ENCODE data around the gene RAB8B. TPM values are rescaled to one million over a fixed set of nuclear protein-coding genes. Genes with fewer than 3 reads are reported as not detected.
A peak's percentile ranks its signal among the peaks of the same experiment; 100 is the strongest.

The RAB8B gene
- total RNA-seq, 1 experiment from 2014 or later, result 8.5 TPM

GRCh38 chr15:63191895-63192618 lies 2.7 kb downstream of the RAB8B start:
- no peaks in the 10 kb centered on the region for H4K20me1 ChIP-seq (ENCODE audit: low read length)
- H3K9me3 ChIP-seq (ENCODE audit: low read length), result no peaks in the 10 kb centered on the region
- DNase-seq, result no peak

GRCh38 chr15:63192619-63193206 lies 3.3 kb downstream of the RAB8B start:
- no peaks in the 10 kb centered on the region for H4K20me1 ChIP-seq (ENCODE audit: low read length)
- peaks cover 31% of the 10 kb centered on the region for H3K4me1 ChIP-seq (ENCODE audit: insufficient read depth, low read length)
- H3K9me3 ChIP-seq (ENCODE audit: low read length), result no peaks in the 10 kb centered on the region
- intact Hi-C loops (cut with micrococcal nuclease), result loop anchor here (5.0 to 10.0 kb wide), 2 partner anchors 35 to 68 kb away; partner anchors contain the start of genes LACTB and RPS27L
- H3K9me2 ChIP-seq (replicated peaks; ENCODE audit: low read length), result no peaks in the 10 kb centered on the region
- BruUV-seq (replicated peaks), result no TSS peak
- H3K27me3 ChIP-seq (ENCODE audit: low read length), result no peaks in the 10 kb centered on the region
- H3F3A ChIP-seq (ENCODE audit: low read length, unreplicated experiment), result no peaks in the 10 kb centered on the region
- H3K9ac ChIP-seq (ENCODE audit: low read length), result no peak overlapping the region
- DNase-seq, result no peak
- ChIA-PET CTCF (no interaction called here), POLR2A (ENCODE audit: unreplicated experiment) (no interaction called here)
- no peak for ATAC-seq
- H3K79me2 ChIP-seq (ENCODE audit: low read length), result peaks cover 57% of the 10 kb centered on the region
- no peak for TF ChIP-seq CTCF (conservative IDR thresholded peaks at IDR 0.05; ENCODE audit: low read depth, low read length)
- TF ChIP-seq EZH2 (IDR thresholded peaks at IDR 0.05; ENCODE audit: low read length, unreplicated experiment), result no peak
- TF ChIP-seq EZH2phosphoT487 (IDR thresholded peaks at IDR 0.05; ENCODE audit: borderline replicate concordance, low read length), result no peak
- no peak overlapping the region for H2AFZ ChIP-seq (ENCODE audit: low read length)
- no peaks in the 10 kb centered on the region for H3K36me3 ChIP-seq (ENCODE audit: low read depth, low read length)
- H3K4me2 ChIP-seq (ENCODE audit: low read length), result no peak overlapping the region
- H3K4me3 ChIP-seq (ENCODE audit: low read length), result no peak overlapping the region
- no peak overlapping the region for H3K27ac ChIP-seq (ENCODE audit: low read length)

More at GRCh38 chr15:63191895-63192618, 2.7 kb downstream of the RAB8B start:
- no TSS peak for BruUV-seq (replicated peaks)
- Histone ChIP-seq H3K9me2 (replicated peaks; ENCODE audit: low read length) (no peaks in the 10 kb centered on the region), H3F3A (ENCODE audit: low read length, unreplicated experiment) (no peaks in the 10 kb centered on the region), H3K4me1 (ENCODE audit: insufficient read depth, low read length) (peaks cover 31% of the 10 kb centered on the region), H3K27ac (ENCODE audit: low read length) (no peak overlapping the region), H3K36me3 (ENCODE audit: low read depth, low read length) (no peaks in the 10 kb centered on the region), H3K9ac (ENCODE audit: low read length) (no peak overlapping the region), H3K27me3 (ENCODE audit: low read length) (no peaks in the 10 kb centered on the region), H3K79me2 (ENCODE audit: low read length) (peaks cover 57% of the 10 kb centered on the region), H3K4me2 (ENCODE audit: low read length) (0 out of 2 replicates have a peak overlapping the region, but pooled peaks have one; percentile 95), H3K4me3 (ENCODE audit: low read length) (no peak overlapping the region), H2AFZ (ENCODE audit: low read length) (no peak overlapping the region)
- POLR2A ChIA-PET (ENCODE audit: unreplicated experiment), result no interaction called here
- TF ChIP-seq EZH2 (IDR thresholded peaks at IDR 0.05; ENCODE audit: low read length, unreplicated experiment), result no peak
- no peak for TF ChIP-seq EZH2phosphoT487 (IDR thresholded peaks at IDR 0.05; ENCODE audit: borderline replicate concordance, low read length)
- no peak for TF ChIP-seq CTCF (conservative IDR thresholded peaks at IDR 0.05; ENCODE audit: low read depth, low read length)
- CTCF ChIA-PET, result no interaction called here
- intact Hi-C loops (cut with micrococcal nuclease), result loop anchor here (5.0 to 10.0 kb wide), 2 partner anchors 35 to 67 kb away; partner anchors contain the start of genes LACTB and RPS27L
- no peak for ATAC-seq
